Measurements from ENCODE around the gene C3. TPM values are rescaled to one million over a fixed set of nuclear protein-coding genes. Genes with fewer than 3 reads are reported as not detected.
"Not testable (repeated sequence)": the region's sequence is repeated elsewhere in the genome, so short reads cannot be mapped to it uniquely, and the experiment has no call there.

Gene C3
- total and polyA plus RNA-seq, 7 donors, result 9.0 to 1,284 (median 317) TPM

GRCh38 chr19:6677883-6678689 is 42.4 kb downstream of the C3 start:
- Histone ChIP-seq H3K27ac (no peak overlapping the region), H3K9me3 (peaks cover 0 to 6% (median 1%) of the 10 kb centered on the region in 4 donors), H3K4me3 (no peak overlapping the region), H3K27me3 (peaks cover 0 to 14% (median 0%) of the 10 kb centered on the region in 3 donors), H3K36me3 (no peaks in the 10 kb centered on the region), H3K4me1 (no peaks in the 10 kb centered on the region)
- TF ChIP-seq POLR2AphosphoS5 (IDR thresholded peaks at IDR 0.05), result no peak
- TF ChIP-seq CTCF (IDR thresholded peaks at IDR 0.05), result no peak
- TF ChIP-seq POLR2A (IDR thresholded peaks at IDR 0.05), result no peak
- TF ChIP-seq EP300 (IDR thresholded peaks at IDR 0.05), result no peak
- 56 to 77% methylated on average over 31 of the region's 31 CpGs for WGBS, 2 donors
- DNase-seq, result peak; percentile 53
- intact Hi-C loops (cut with DNase I), result no loop called here

- 82 to 86% methylated on average over 10 of the region's 10 CpGs for WGBS, 2 donors
- peak; percentile 18 for DNase-seq
- Histone ChIP-seq H3K27me3 (peaks cover 0 to 14% (median 0%) of the 10 kb centered on the region in 3 donors), H3K27ac (no peak overlapping the region), H3K9me3 (peaks cover 0 to 6% (median 1%) of the 10 kb centered on the region in 4 donors), H3K36me3 (no peaks in the 10 kb centered on the region), H3K4me1 (no peaks in the 10 kb centered on the region), H3K4me3 (no peak overlapping the region)
- intact Hi-C loops (cut with DNase I), result no loop called here
- TF ChIP-seq POLR2AphosphoS5 (IDR thresholded peaks at IDR 0.05) (no peak), POLR2A (IDR thresholded peaks at IDR 0.05) (no peak), CTCF (IDR thresholded peaks at IDR 0.05) (no peak), EP300 (IDR thresholded peaks at IDR 0.05) (no peak)
Measured at GRCh38 chr19:6677495-6677882, 43.0 kb downstream of the C3 start.

- Histone ChIP-seq H3K36me3 (no peaks in the 10 kb centered on the region), H3K4me3 (no peak overlapping the region), H3K27ac (no peak overlapping the region), H3K4me1 (no peaks in the 10 kb centered on the region), H3K9me3 (peaks cover 0 to 6% (median 1%) of the 10 kb centered on the region in 4 donors), H3K27me3 (peaks cover 0 to 14% (median 0%) of the 10 kb centered on the region in 3 donors)
- no peak for DNase-seq
- intact Hi-C loops (cut with DNase I), result no loop called here
- TF ChIP-seq POLR2AphosphoS5 (IDR thresholded peaks at IDR 0.05) (no peak), POLR2A (IDR thresholded peaks at IDR 0.05) (no peak), CTCF (IDR thresholded peaks at IDR 0.05) (no peak), EP300 (IDR thresholded peaks at IDR 0.05) (no peak)
- WGBS, 2 donors, result 93 to 94% methylated on average over 8 of the region's 8 CpGs
Measured at GRCh38 chr19:6676288-6676687, 44.2 kb downstream of the C3 start.

- no peaks in the 10 kb centered on the region for H3K4me1 ChIP-seq
- no peak for DNase-seq
- no peak overlapping the region for H3K4me3 ChIP-seq
- peaks cover 0 to 14% (median 0%) of the 10 kb centered on the region in 3 donors for H3K27me3 ChIP-seq
- H3K27ac ChIP-seq, result no peak overlapping the region
- H3K9me3 ChIP-seq, result peaks cover 0 to under 1% (median under 1%) of the 10 kb centered on the region in 4 donors
- H3K36me3 ChIP-seq, result no peaks in the 10 kb centered on the region
- no peak for TF ChIP-seq CTCF (IDR thresholded peaks at IDR 0.05)
- no peak for TF ChIP-seq EP300 (IDR thresholded peaks at IDR 0.05)
- TF ChIP-seq POLR2AphosphoS5 (IDR thresholded peaks at IDR 0.05), result no peak
- no peak for TF ChIP-seq POLR2A (IDR thresholded peaks at IDR 0.05)
- 18 to 66% methylated on average over 8 of the region's 8 CpGs for WGBS, 2 donors
- intact Hi-C loops (cut with DNase I), result no loop called here
Measured at GRCh38 chr19:6674868-6675305, 45.6 kb downstream of the C3 start.

GRCh38 chr19:6674408-6674807 is 46.0 kb downstream of the C3 start:
- intact Hi-C loops (cut with DNase I), result not testable (repeated sequence)

More at GRCh38 chr19:6674408-6674807, 46.0 kb downstream of the C3 start:
- not testable (repeated sequence) for H3K36me3 ChIP-seq, H3K27ac ChIP-seq, H3K9me3 ChIP-seq, H3K4me1 ChIP-seq, DNase-seq, H3K4me3 ChIP-seq
- peaks cover 0 to 14% (median 0%) of the 10 kb centered on the region in 3 donors for H3K27me3 ChIP-seq
- 79 to 84% methylated on average over 6 of the region's 6 CpGs for WGBS, 2 donors
